Smooth muscle cell (in vitro differentiated cells): ENCODE data around the gene PEX10. TPM values are rescaled to one million over a fixed set of nuclear protein-coding genes. Genes with fewer than 3 reads are reported as not detected.

Experiments
- DNase-seq: peaks from one replicate; lab custom pipeline; 2025; ENCODE audit not compliant: unreplicated experiment; lab: John Stamatoyannopoulos, UW
- H2AFZ ChIP-seq: fragments of 200-600 bp; sonication (generic); 2 replicates; pipeline ENCODE4 v1.6.0; 2016; ENCODE audit warnings: antibody characterized with exemption, low read depth, mild to moderate bottlenecking
- H3F3A ChIP-seq: fragments of 200-600 bp; sonication (generic); 2 replicates; pipeline ENCODE4 v1.6.0; 2017; ENCODE audit warnings: antibody characterized with exemption, low read depth
- H3K27ac ChIP-seq: fragments of 200-600 bp; sonication (generic); 2 replicates; pipeline ENCODE4 v1.5.1; 2016; ENCODE audit warnings: low read depth, mild to moderate bottlenecking
- H3K27me3 ChIP-seq: fragments of 200-600 bp; sonication (generic); 2 replicates; pipeline ENCODE4 v1.6.1; 2016; ENCODE audit warnings: low read depth, mild to moderate bottlenecking
- H3K36me3 ChIP-seq: fragments of 200-600 bp; sonication (generic); 2 replicates; pipeline ENCODE4 v1.5.1; 2016; ENCODE audit warnings: low read depth
- H3K4me1 ChIP-seq: fragments of 200-600 bp; sonication (generic); 2 replicates; pipeline ENCODE4 v1.5.1; 2016; ENCODE audit warnings: low read depth
- H3K4me2 ChIP-seq: fragments of 200-600 bp; sonication (generic); 2 replicates; pipeline ENCODE4 v1.6.0; 2016; ENCODE audit warnings: mild to moderate bottlenecking
- H3K4me3 ChIP-seq: fragments of 200-600 bp; sonication (generic); 2 replicates; pipeline ENCODE4 v1.5.1; 2016; ENCODE audit warnings: mild to moderate bottlenecking
- H3K79me2 ChIP-seq: fragments of 200-600 bp; sonication (generic); 2 replicates; pipeline ENCODE4 v1.6.0; 2016; ENCODE audit warnings: low read depth, mild to moderate bottlenecking
- H3K9ac ChIP-seq: fragments of 200-600 bp; sonication (generic); 2 replicates; pipeline ENCODE4 v1.6.0; 2016; ENCODE audit warnings: low read depth
- H3K9me3 ChIP-seq: fragments of 200-600 bp; sonication (generic); replicated peaks from 2 replicates; pipeline ENCODE4 v1.5.1; 2016; ENCODE audit warnings: low read depth
- H4K20me1 ChIP-seq: fragments of 200-600 bp; sonication (generic); 2 replicates; pipeline ENCODE4 v1.6.0; 2016; ENCODE audit warnings: low read depth
- CTCF ChIP-seq: fragments of 200-600 bp; sonication (generic); IDR thresholded peaks from 2 replicates; pipeline ENCODE4 v1.5.1; 2017; ENCODE audit warnings: borderline replicate concordance, mild to moderate bottlenecking, antibody characterized with exemption; ENCODE audit not compliant: insufficient read depth, poor library complexity, severe bottlenecking
- WGBS: methylation state at CpG from one replicate; pipeline ENCODE4 v1.1.7; 2016; ENCODE audit warnings: low lambda C conversion rate; 5-methylcytosine and 5-hydroxymethylcytosine counted together
- polyA plus RNA-seq: library from polyadenylated mRNA; unstranded; fragments of >200 nt; fragmentation: Nextera tagmentation; extraction: Ambion mirVana; gene quantifications from 2 replicates; pipeline ENCODE4 v1.2.1, GENCODE V29; 2016
- total RNA-seq: library from RNA; depleted of rRNA; stranded (reverse); fragments of >200 nt; gene quantifications from 2 replicates; pipeline ENCODE4 v1.2.3, GENCODE V29; 2014

Gene PEX10
- total and polyA plus RNA-seq, 2 experiments from 2014 or later, result 14.0 to 20.3 TPM

- Histone ChIP-seq H3K27me3 (no peaks in the 10 kb centered on the region), H3K36me3 (no peaks in the 10 kb centered on the region), H3K4me1 (peaks cover 29% of the 10 kb centered on the region), H3K9me3 (no peaks in the 10 kb centered on the region), H3F3A (no peaks in the 10 kb centered on the region), H3K79me2 (no peaks in the 10 kb centered on the region), H3K4me3 (no peak overlapping the region), H4K20me1 (no peaks in the 10 kb centered on the region), H3K27ac (no peak overlapping the region), H3K9ac (no peak overlapping the region), H3K4me2 (no peak overlapping the region), H2AFZ (no peak overlapping the region)
- no peak for TF ChIP-seq CTCF
- no peak for DNase-seq
- WGBS, result 93% methylated on average over 19 of the region's 19 CpGs
Observed at GRCh38 chr1:2452932-2453315, 40.6 kb upstream of the PEX10 start.

GRCh38 chr1:2452201-2452931 lies 40.0 kb upstream of the PEX10 start:
- Histone ChIP-seq H3K9me3 (no peaks in the 10 kb centered on the region), H3K27ac (peak overlapping the region; percentile 76), H2AFZ (no peak overlapping the region), H3K9ac (no peak overlapping the region), H3K4me3 (no peak overlapping the region), H3K36me3 (no peaks in the 10 kb centered on the region), H4K20me1 (no peaks in the 10 kb centered on the region), H3K4me1 (peaks cover 35% of the 10 kb centered on the region), H3F3A (no peaks in the 10 kb centered on the region), H3K4me2 (peak overlapping the region; percentile 62), H3K79me2 (no peaks in the 10 kb centered on the region), H3K27me3 (no peaks in the 10 kb centered on the region)
- no peak for DNase-seq
- 74% methylated on average over 20 of the region's 21 CpGs for WGBS
- TF ChIP-seq CTCF, result no peak

- no peaks in the 10 kb centered on the region for H3F3A ChIP-seq
- no peaks in the 10 kb centered on the region for H4K20me1 ChIP-seq
- H3K79me2 ChIP-seq, result no peaks in the 10 kb centered on the region
- DNase-seq, result peak; percentile 14
- TF ChIP-seq CTCF, result no peak
- peaks cover 41% of the 10 kb centered on the region for H3K4me1 ChIP-seq
- H2AFZ ChIP-seq, result no peak overlapping the region
- no peaks in the 10 kb centered on the region for H3K27me3 ChIP-seq
- H3K9me3 ChIP-seq, result no peaks in the 10 kb centered on the region
- peak overlapping the region; percentile 83 for H3K27ac ChIP-seq
- no peaks in the 10 kb centered on the region for H3K36me3 ChIP-seq
- WGBS, result 8% methylated on average over 11 of the region's 18 CpGs
- peak overlapping the region; percentile 86 for H3K9ac ChIP-seq
- no peak overlapping the region for H3K4me3 ChIP-seq
- peak overlapping the region; percentile 77 for H3K4me2 ChIP-seq
Observed at GRCh38 chr1:2451741-2452140, 39.4 kb upstream of the PEX10 start.
